GM18907 (cell line): ENCODE results near the gene GMPS.
"Not testable (repeated sequence)": the region's sequence is repeated elsewhere in the genome, so short reads cannot be mapped to it uniquely, and the experiment has no call there.

Experiments
- ATAC-seq: cut with Tn5 transposase; IDR thresholded peaks from one replicate; pipeline ENCODE4 v1.9.1; 2021; ENCODE audit warnings: mild to moderate bottlenecking, moderate library complexity; ENCODE audit not compliant: unreplicated experiment

Gene GMPS

GRCh38 chr3:155934230-155934629, 63.8 kb downstream of the GMPS start:
- no peak for ATAC-seq

- ATAC-seq = no peak
Measured at GRCh38 chr3:155938409-155938808, 68.0 kb downstream of the GMPS start.

- ATAC-seq = no peak
Measured at GRCh38 chr3:155941354-155941753, 70.9 kb downstream of the GMPS start.

- ATAC-seq = no peak
Measured at GRCh38 chr3:155944081-155944480, 73.6 kb downstream of the GMPS start.

- ATAC-seq = no peak
Measured at GRCh38 chr3:155946178-155946577, 75.7 kb downstream of the GMPS start.

- ATAC-seq = no peak
Measured at GRCh38 chr3:155948476-155948875, 78.0 kb downstream of the GMPS start.

GRCh38 chr3:155949453-155950217, 79.2 kb downstream of the GMPS start:
- ATAC-seq = no peak

- ATAC-seq = no peak
Measured at GRCh38 chr3:155956508-155957411, 86.3 kb downstream of the GMPS start.

GRCh38 chr3:155957412-155957880, 87.0 kb downstream of the GMPS start:
- ATAC-seq = no peak

- ATAC-seq = peak; percentile 55
Measured at GRCh38 chr3:155958676-155959075, 88.2 kb downstream of the GMPS start.

GRCh38 chr3:155960060-155960459, 89.6 kb downstream of the GMPS start:
- ATAC-seq = no peak

GRCh38 chr3:155961044-155961443, 90.6 kb downstream of the GMPS start:
- not testable (repeated sequence) for ATAC-seq

- ATAC-seq = no peak
Measured at GRCh38 chr3:155963570-155963969, 93.1 kb downstream of the GMPS start.

- no peak for ATAC-seq
Measured at GRCh38 chr3:155970398-155970797, 99.9 kb downstream of the GMPS start.

- ATAC-seq = no peak
Measured at GRCh38 chr3:155972885-155973584, 102.6 kb downstream of the GMPS start.

GRCh38 chr3:155978324-155978723, 107.9 kb downstream of the GMPS start:
- no peak for ATAC-seq

GRCh38 chr3:155979746-155980145, 109.3 kb downstream of the GMPS start:
- ATAC-seq = no peak

GRCh38 chr3:155981669-155982068, 111.2 kb downstream of the GMPS start:
- no peak for ATAC-seq

GRCh38 chr3:155983834-155984474, 113.5 kb downstream of the GMPS start:
- ATAC-seq = no peak

- ATAC-seq = no peak
Measured at GRCh38 chr3:155984791-155985417, 114.5 kb downstream of the GMPS start.
